Measurements from ENCODE around the gene ATP11B.

Gene ATP11B

GRCh38 chr3:182910936-182911781 lies 117.9 kb downstream of the ATP11B start:
- Histone ChIP-seq H3K4me2 (no peak overlapping the region), H4K20me1 (ENCODE audit: insufficient read depth) (no peaks in the 10 kb centered on the region), H3K9ac (no peak overlapping the region), H3K27me3 (ENCODE audit: insufficient read depth, low read depth) (no peaks in the 10 kb centered on the region), H3K4me1 (ENCODE audit: low read depth, poor library complexity, severe bottlenecking) (peaks cover 41% of the 10 kb centered on the region), H3K36me3 (ENCODE audit: insufficient read depth) (no peaks in the 10 kb centered on the region), H2AFZ (ENCODE audit: low read depth) (no peak overlapping the region), H3K4me3 (IDR thresholded peaks at IDR 0.05; ENCODE audit: insufficient read depth, low read depth, low read length) (no peak overlapping the region), H3K79me2 (ENCODE audit: insufficient read depth, low read depth) (no peaks in the 10 kb centered on the region), H3K27ac (no peak overlapping the region)
- no peak for TF ChIP-seq CTCF (conservative IDR thresholded peaks at IDR 0.05; ENCODE audit: low read depth, low read length)

- no peak overlapping the region for H3K9ac ChIP-seq
- H2AFZ ChIP-seq (ENCODE audit: low read depth): no peak overlapping the region
- no peaks in the 10 kb centered on the region for H3K79me2 ChIP-seq (ENCODE audit: insufficient read depth, low read depth)
- no peak overlapping the region for H3K4me2 ChIP-seq
- no peaks in the 10 kb centered on the region for H4K20me1 ChIP-seq (ENCODE audit: insufficient read depth)
- no peak overlapping the region for H3K4me3 ChIP-seq (IDR thresholded peaks at IDR 0.05; ENCODE audit: insufficient read depth, low read depth, low read length)
- no peaks in the 10 kb centered on the region for H3K27me3 ChIP-seq (ENCODE audit: insufficient read depth, low read depth)
- no peaks in the 10 kb centered on the region for H3K36me3 ChIP-seq (ENCODE audit: insufficient read depth)
- H3K27ac ChIP-seq: no peak overlapping the region
- peaks cover 40% of the 10 kb centered on the region for H3K4me1 ChIP-seq (ENCODE audit: low read depth, poor library complexity, severe bottlenecking)
- TF ChIP-seq CTCF (conservative IDR thresholded peaks at IDR 0.05; ENCODE audit: low read depth, low read length): no peak
Observed at GRCh38 chr3:182911782-182912111, 118.4 kb downstream of the ATP11B start.

GRCh38 chr3:182912474-182912873 lies 119.2 kb downstream of the ATP11B start:
- H3K4me2 ChIP-seq: no peak overlapping the region
- no peak overlapping the region for H2AFZ ChIP-seq (ENCODE audit: low read depth)
- no peak overlapping the region for H3K27ac ChIP-seq
- no peaks in the 10 kb centered on the region for H4K20me1 ChIP-seq (ENCODE audit: insufficient read depth)
- H3K36me3 ChIP-seq (ENCODE audit: insufficient read depth): no peaks in the 10 kb centered on the region
- H3K79me2 ChIP-seq (ENCODE audit: insufficient read depth, low read depth): no peaks in the 10 kb centered on the region
- no peaks in the 10 kb centered on the region for H3K27me3 ChIP-seq (ENCODE audit: insufficient read depth, low read depth)
- no peak overlapping the region for H3K4me3 ChIP-seq (IDR thresholded peaks at IDR 0.05; ENCODE audit: insufficient read depth, low read depth, low read length)
- H3K9ac ChIP-seq: no peak overlapping the region
- H3K4me1 ChIP-seq (ENCODE audit: low read depth, poor library complexity, severe bottlenecking): peaks cover 40% of the 10 kb centered on the region
- TF ChIP-seq CTCF (conservative IDR thresholded peaks at IDR 0.05; ENCODE audit: low read depth, low read length): no peak

- Histone ChIP-seq H3K4me3 (IDR thresholded peaks at IDR 0.05; ENCODE audit: insufficient read depth, low read depth, low read length) (peak overlapping the region; percentile 38), H3K79me2 (ENCODE audit: insufficient read depth, low read depth) (no peaks in the 10 kb centered on the region), H2AFZ (ENCODE audit: low read depth) (peak overlapping the region; percentile 15; the same call in 1 of the 2 replicates), H3K27me3 (ENCODE audit: insufficient read depth, low read depth) (no peaks in the 10 kb centered on the region), H3K9ac (no peak overlapping the region), H3K36me3 (ENCODE audit: insufficient read depth) (no peaks in the 10 kb centered on the region), H3K4me1 (ENCODE audit: low read depth, poor library complexity, severe bottlenecking) (peaks cover 38% of the 10 kb centered on the region), H3K27ac (peak overlapping the region; percentile 53), H3K4me2 (peak overlapping the region; percentile 86), H4K20me1 (ENCODE audit: insufficient read depth) (no peaks in the 10 kb centered on the region)
- TF ChIP-seq CTCF (conservative IDR thresholded peaks at IDR 0.05; ENCODE audit: low read depth, low read length): no peak
Observed at GRCh38 chr3:182913889-182914288, 120.6 kb downstream of the ATP11B start.
